IMR-90 (cell line): Measurements from ENCODE around the gene NOTCH2. TPM values are rescaled to one million over a fixed set of nuclear protein-coding genes. Genes with fewer than 3 reads are reported as not detected.
A peak's percentile ranks its signal among the peaks of the same experiment; 100 is the strongest.

Experiments
- ATAC-seq: fragments of 200-7000 bp; cut with Tn5 transposase; 2 replicates; pipeline ENCODE4 v1.9.1; 2020; ENCODE audit warnings: low read depth, mild to moderate bottlenecking, moderate library complexity
- BruUV-seq: library from RNA; stranded (reverse); fragments of 400-500 nt; replicated peaks from 2 replicates; lab custom pipeline; 2021; lab: Mats Ljungman, UMichigan
- CTCF ChIA-PET: fragments of 300-600 bp; formaldehyde crosslinking; extraction: SDS; loops from one replicate; lab custom pipeline; 2021; ENCODE audit warnings: antibody characterized with exemption; lab: Yijun Ruan, JAX
- POLR2A ChIA-PET: fragments of 300-600 bp; sonication (Branson Sonifier 250); formaldehyde crosslinking; loops from one replicate; lab custom pipeline; 2022; ENCODE audit warnings: antibody characterized with exemption; ENCODE audit not compliant: unreplicated experiment; lab: Charles Lee
- DNase-seq: peaks from one replicate; pipeline ENCODE4 v3.0.0; 2013
- H2AFZ ChIP-seq: replicated peaks from 2 replicates; pipeline ENCODE3; 2013; ENCODE audit warnings: low read length, mild to moderate bottlenecking; ENCODE audit not compliant: poor library complexity
- H2AK5ac ChIP-seq: 2 replicates; pipeline ENCODE4 v1.6.1; 2013; ENCODE audit warnings: low read depth, low read length, inconsistent platforms
- H2AK9ac ChIP-seq: replicated peaks from 2 replicates; pipeline ENCODE3; 2013; ENCODE audit warnings: mild to moderate bottlenecking, low read depth, low read length, moderate library complexity; ENCODE audit not compliant: poor library complexity
- H2BK120ac ChIP-seq: 2 replicates; pipeline ENCODE4 v1.6.1; 2013; ENCODE audit warnings: low read depth, low read length, inconsistent platforms
- H2BK15ac ChIP-seq: 3 replicates; pipeline ENCODE4 v1.6.1; 2013; ENCODE audit warnings: low read depth, low read length, inconsistent platforms
- H2BK20ac ChIP-seq: 2 replicates; pipeline ENCODE4 v1.6.1; 2013; ENCODE audit warnings: low read depth, mild to moderate bottlenecking, inconsistent platforms, low read length, moderate library complexity
- H2BK5ac ChIP-seq: 2 replicates; pipeline ENCODE4 v1.6.1; 2013; ENCODE audit warnings: mild to moderate bottlenecking, low read depth, low read length, inconsistent platforms; ENCODE audit not compliant: poor library complexity, severe bottlenecking
- H3K14ac ChIP-seq: replicated peaks from 2 replicates; pipeline ENCODE4 v1.6.1; 2013; ENCODE audit warnings: low read depth, low read length, inconsistent platforms
- H3K18ac ChIP-seq: 2 replicates; pipeline ENCODE4 v1.6.1; 2013; ENCODE audit warnings: low read depth, low read length, control low read depth
- H3K23ac ChIP-seq: 2 replicates; pipeline ENCODE4 v1.6.1; 2013; ENCODE audit warnings: low read depth, low read length, inconsistent platforms
- H3K27ac ChIP-seq: 2 replicates; pipeline ENCODE4 v1.5.1; 2013; ENCODE audit warnings: mild to moderate bottlenecking, control low read depth, low read length; ENCODE audit not compliant: insufficient read depth
- H3K27me3 ChIP-seq: 2 replicates; pipeline ENCODE4 v1.6.1; 2013; ENCODE audit warnings: low read length; ENCODE audit not compliant: control insufficient read depth, insufficient read depth
- H3K36me3 ChIP-seq: 2 replicates; pipeline ENCODE4 v1.6.1; 2013; ENCODE audit warnings: low read length, mixed read lengths; ENCODE audit not compliant: control insufficient read depth, insufficient read depth
- H3K4ac ChIP-seq: 2 replicates; pipeline ENCODE4 v1.6.1; 2013; ENCODE audit warnings: low read depth, low read length, inconsistent platforms
- H3K4me1 ChIP-seq: 2 replicates; pipeline ENCODE4 v1.6.1; 2013; ENCODE audit warnings: low read length, mixed read lengths; ENCODE audit not compliant: control insufficient read depth, insufficient read depth
- H3K4me2 ChIP-seq: 2 replicates; pipeline ENCODE4 v1.6.1; 2013; ENCODE audit warnings: low read depth, mild to moderate bottlenecking, control low read depth, low read length, moderate library complexity
- H3K4me3 ChIP-seq: 2 replicates; pipeline ENCODE4 v1.5.1; 2013; ENCODE audit warnings: low read depth, mild to moderate bottlenecking, control low read depth, low read length, moderate library complexity; ENCODE audit not compliant: insufficient read depth
- H3K56ac ChIP-seq: 2 replicates; pipeline ENCODE4 v1.6.1; 2013; ENCODE audit warnings: low read length, inconsistent platforms; ENCODE audit not compliant: insufficient read depth; ENCODE audit errors: extremely low read depth
- H3K79me1 ChIP-seq, 2 experiments: 2 replicates each; pipeline ENCODE4 v1.6.1; 2013; ENCODE audit warnings: low read length in 2 of 2, inconsistent platforms in 1 of 2, low read depth in 1 of 2
- H3K9ac ChIP-seq: 2 replicates; pipeline ENCODE4 v1.6.1; 2013; ENCODE audit warnings: low read depth, low read length, control low read depth
- H3K9me1 ChIP-seq: 2 replicates; pipeline ENCODE4 v1.6.1; 2013; ENCODE audit warnings: low read length, inconsistent platforms; ENCODE audit not compliant: insufficient read depth
- H3K9me3 ChIP-seq: 2 replicates; pipeline ENCODE4 v1.6.1; 2013; ENCODE audit warnings: low read length; ENCODE audit not compliant: control insufficient read depth, insufficient read depth
- H4K20me1 ChIP-seq: 2 replicates; pipeline ENCODE4 v1.6.1; 2013; ENCODE audit warnings: low read length, inconsistent platforms; ENCODE audit not compliant: insufficient read depth
- H4K5ac ChIP-seq: 2 replicates; pipeline ENCODE4 v1.6.1; 2013; ENCODE audit warnings: mild to moderate bottlenecking, low read depth, low read length, control low read depth
- H4K8ac ChIP-seq, 2 experiments: 2 replicates each; pipeline ENCODE4 v1.6.1; 2013; ENCODE audit warnings: low read depth in 2 of 2, low read length in 2 of 2, control low read depth in 1 of 2, inconsistent platforms in 1 of 2
- H4K91ac ChIP-seq: 2 replicates; pipeline ENCODE4 v1.6.1; 2013; ENCODE audit warnings: low read depth, low read length, inconsistent platforms; ENCODE audit not compliant: insufficient read depth
- CHD1 ChIP-seq: IDR thresholded peaks from 2 replicates; pipeline ENCODE4 v1.6.1; 2012; ENCODE audit warnings: low read depth, low read length, improper control_type of control experiment
- ELK1 ChIP-seq: fragments of 150-350 bp; IDR thresholded peaks from 2 replicates; pipeline ENCODE4 v1.6.1; 2016; ENCODE audit warnings: low read depth, mild to moderate bottlenecking, low read length, moderate library complexity, borderline replicate concordance
- MAZ ChIP-seq: IDR thresholded peaks from 2 replicates; pipeline ENCODE4 v1.6.1; 2012; ENCODE audit warnings: low read depth, mild to moderate bottlenecking, low read length, improper control_type of control experiment, moderate library complexity, borderline replicate concordance
- NFE2L2 ChIP-seq: fragments of 150-350 bp; IDR thresholded peaks from 2 replicates; pipeline ENCODE4 v1.6.1; 2016; ENCODE audit warnings: low read depth, mild to moderate bottlenecking, low read length
- POLR2A ChIP-seq: IDR thresholded peaks from 2 replicates; pipeline ENCODE4 v1.6.1; 2012; ENCODE audit warnings: mild to moderate bottlenecking, low read depth, low read length
- SMC3 ChIP-seq: fragments of 150-350 bp; IDR thresholded peaks from 2 replicates; pipeline ENCODE4 v1.6.1; 2016; ENCODE audit warnings: low read depth, mild to moderate bottlenecking, antibody characterized with exemption, low read length, moderate library complexity
- WGBS, 2 experiments: methylation state at CpG; one replicate each; pipeline versions ENCODE4 v1.1.5 to v1.1.7; 2013; ENCODE audit warnings: missing lambda C conversion rate in 2 of 2; ENCODE audit not compliant: insufficient read length in 1 of 2; ENCODE audit errors: extremely low coverage in 2 of 2; 5-methylcytosine and 5-hydroxymethylcytosine counted together
- dilution Hi-C: fragments of 300-500 bp; cut with HindIII; formaldehyde crosslinking; loops from one replicate; pipeline ENCODE4 v1.14.3; 2018; ENCODE audit warnings: low sequenced_read_pairs; ENCODE audit not compliant: unreplicated experiment
- in situ Hi-C: fragments of 300-500 bp; cut with MboI; formaldehyde crosslinking; loops from 3 replicates; pipeline ENCODE4 v1.14.3; 2019; ENCODE audit warnings: low sequenced_read_pairs, inconsistent platforms, mixed read lengths
- intact Hi-C: fragments of 100-400 bp; cut with micrococcal nuclease; formaldehyde crosslinking; loops from 2 replicates; pipeline ENCODE4 v1.10.0; 2022
- polyA plus RNA-seq, 3 experiments: library from polyadenylated mRNA; depleted of rRNA; stranded (reverse); fragments of >200 nt; gene quantifications; 2 replicates each; pipeline ENCODE4 v1.2.3, GENCODE V29; 2012; ENCODE audit warnings: low replicate concordance in 1 of 3
- total RNA-seq: library from RNA; depleted of rRNA; stranded (reverse); fragments of >200 nt; gene quantifications from 2 replicates; pipeline ENCODE4 v1.2.3, GENCODE V29; 2012

The NOTCH2 gene
- total and polyA plus RNA-seq, 2 of the 4 experiments (the other 2 are of a cell fraction): 40.4 to 131 TPM

- DNase-seq (no peak), ATAC-seq (no peak)
- Histone ChIP-seq H3K14ac (peak overlapping the region; percentile 43), H4K5ac (no peak overlapping the region), H3K4ac (no peak overlapping the region), H3K4me3 (no peak overlapping the region), H3K27me3 (no peaks in the 10 kb centered on the region), H2BK20ac (no peak overlapping the region), H3K9me3 (no peaks in the 10 kb centered on the region), H3K23ac (no peak overlapping the region), H3K79me1 (peaks cover 30 to 55% of the 10 kb centered on the region in 2 experiments), H3K9ac (no peak overlapping the region), H4K8ac (peak overlapping the region in 1 of 2 experiments; percentile 15; a peak in 1 of 4 replicates), H2AK9ac (no peak overlapping the region), H4K20me1 (peaks cover 20% of the 10 kb centered on the region), H3K56ac (no peak overlapping the region), H2AK5ac (no peak overlapping the region), H2BK120ac (no peak overlapping the region; the same call in 1 of the 2 replicates), H3K4me1 (peaks cover 14% of the 10 kb centered on the region), H2BK15ac (no peak overlapping the region), H4K91ac (no peak overlapping the region), H3K4me2 (no peak overlapping the region), H2AFZ (no peak overlapping the region), H2BK5ac (no peak overlapping the region), H3K36me3 (peaks cover 36% of the 10 kb centered on the region), H3K9me1 (peaks cover 34% of the 10 kb centered on the region), H3K27ac (no peak overlapping the region), H3K18ac (no peak overlapping the region)
- CTCF ChIA-PET: interaction anchor here (0.6 to 1.2 kb wide), 2 partner anchors 16 to 241 kb away, joined by 3 read pairs; no protein-coding TSS in a partner anchor
- POLR2A ChIA-PET: no interaction called here
- dilution Hi-C loops (no loop called here), intact Hi-C loops (no loop called here), in situ Hi-C loops (no loop called here)
- BruUV-seq: no TSS peak
- TF ChIP-seq CHD1 (no peak), MAZ (no peak), NFE2L2 (no peak), ELK1 (no peak), SMC3 (no peak), POLR2A (no peak)
- WGBS, 2 experiments: 80% methylated on average over 1 of the region's 2 CpGs; no CpG with 5 or more reads in 1 of the 2 experiments
Measured at GRCh38 chr1:119966681-119967080, 102.8 kb downstream of the NOTCH2 start.
